Motor neuron (in vitro differentiated cells): ENCODE results near the gene TMEM52B. TPM values are rescaled to one million over a fixed set of nuclear protein-coding genes. Genes with fewer than 3 reads are reported as not detected.

ENCODE experiments used
- ATAC-seq, 8 experiments: fragments of 200-7000 bp; cut with Tn5 transposase; replicated peaks in 6 of 8; 2 replicates each; pipeline ENCODE4 v1.8.0; 2021; ENCODE audit warnings: mild to moderate bottlenecking in 8 of 8, moderate library complexity in 8 of 8
- H3K27ac ChIP-seq, 2 donors: fragments of 250-450 bp; sonication (Bioruptor Pico); 2 replicates each; pipeline ENCODE4 v1.9.0; 2021; ENCODE audit warnings: antibody characterized with exemption in 2 of 2, mild to moderate bottlenecking in 2 of 2, moderate library complexity in 1 of 2
- H3K4me1 ChIP-seq, 2 donors: fragments of 250-450 bp; sonication (Bioruptor Pico); replicated peaks in 1 of 2; 2 replicates each; pipeline ENCODE4 v1.6.1; 2021; ENCODE audit warnings: antibody characterized with exemption in 2 of 2, mild to moderate bottlenecking in 2 of 2, moderate library complexity in 1 of 2
- H3K4me3 ChIP-seq, 5 donors: fragments of 250-450 bp; sonication (Bioruptor Pico); 2 replicates each; pipeline ENCODE4 v1.9.0; 2021; ENCODE audit warnings: antibody characterized with exemption in 5 of 5, mild to moderate bottlenecking in 5 of 5, moderate library complexity in 4 of 5
- WGBS, 10 experiments: fragments of 450-650 bp; shearing (Covaris generic); methylation state at CpG; one replicate each; pipeline ENCODE4 v1.0.0; 2022; 5-methylcytosine and 5-hydroxymethylcytosine counted together
- in situ Hi-C, 9 experiments: fragments of 400-800 bp; cut with MboI; loops; one replicate each; pipeline ENCODE4 v1.15.0; 2021; ENCODE audit warnings: low sequenced_read_pairs in 9 of 9, low pct_unique_long_range_greater_than_20kb in 2 of 9; ENCODE audit not compliant: unreplicated experiment in 9 of 9
- total RNA-seq, 8 experiments: library from RNA; unstranded; fragments of 300-600 nt; gene quantifications; 2 replicates each; pipeline versions ENCODE4 v1.2.3 to v1.2.4, GENCODE V29; 2022

The TMEM52B gene
- under 1 TPM in 3 of 8 experiments, not detected in 5; 0.14 to 0.32 (median 0.28) TPM for total RNA-seq

DNA sequence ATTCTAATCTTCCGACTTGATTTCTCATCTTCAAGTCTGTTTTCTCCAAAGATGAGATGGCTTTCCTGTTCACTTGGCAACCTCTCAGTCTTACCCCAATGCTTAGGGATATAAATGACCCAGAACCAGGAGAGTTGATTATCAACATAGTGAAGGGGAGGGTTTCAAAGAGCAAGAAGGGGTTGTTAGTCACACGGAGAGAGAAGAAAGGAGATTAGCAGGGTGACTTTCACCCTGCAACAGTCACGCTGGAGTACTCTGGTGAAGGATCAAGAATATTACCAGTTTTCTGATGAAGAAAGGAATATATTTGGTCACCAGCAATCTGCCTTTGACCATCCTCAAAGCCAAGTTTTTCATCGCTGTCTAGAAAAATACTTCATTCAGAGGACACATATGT lies at the start of gene TMEM52B:
Gene TMEM52B (plus strand): TSS at position 212 of the 400 bp plus-strand sequence. CDS start 543 bp downstream, outside the sequence.
- Histone ChIP-seq H3K4me3 (no peak within 1 kb of the TSS), H3K27ac (no peak within 1 kb of the TSS), H3K4me1 (no peaks in the 10 kb centered on the region)
- in situ Hi-C loops = no loop called here
- no peak for ATAC-seq
- 60 to 100% (median 71%) methylated on average over 1 to 4 of the region's 4 CpGs for WGBS, 10 experiments

- Histone ChIP-seq H3K4me3 (no peak within 1 kb of the TSS), H3K27ac (no peak within 1 kb of the TSS), H3K4me1 (peaks cover 0 to 5% of the 10 kb centered on the region in 2 donors)
- in situ Hi-C loops = loop anchor here in 6 of 9 experiments (5.0 to 25.0 kb wide), 6 partner anchors 93 to 793 kb away; partner anchors contain the start of genes CLEC9A (in 3 of the 6), CLECL1 (in 3 of the 6) and CLEC2A (in 2 of the 6)
- ATAC-seq = no peak
- WGBS, 10 experiments = 40 to 100% (median 85%) methylated on average over 1 of the region's 1 CpG; no CpG with 5 or more reads in 4 of the 10 experiments
Measured at GRCh38 chr12:10130042-10130441, 48.8 kb upstream of the TMEM52B start, which contains the start of gene CLEC7A. Gene CLEC7A, minus strand, starts transcription at chr12:10130199. Its CDS starts 117 bp downstream, at chr12:10130082.

DNA sequence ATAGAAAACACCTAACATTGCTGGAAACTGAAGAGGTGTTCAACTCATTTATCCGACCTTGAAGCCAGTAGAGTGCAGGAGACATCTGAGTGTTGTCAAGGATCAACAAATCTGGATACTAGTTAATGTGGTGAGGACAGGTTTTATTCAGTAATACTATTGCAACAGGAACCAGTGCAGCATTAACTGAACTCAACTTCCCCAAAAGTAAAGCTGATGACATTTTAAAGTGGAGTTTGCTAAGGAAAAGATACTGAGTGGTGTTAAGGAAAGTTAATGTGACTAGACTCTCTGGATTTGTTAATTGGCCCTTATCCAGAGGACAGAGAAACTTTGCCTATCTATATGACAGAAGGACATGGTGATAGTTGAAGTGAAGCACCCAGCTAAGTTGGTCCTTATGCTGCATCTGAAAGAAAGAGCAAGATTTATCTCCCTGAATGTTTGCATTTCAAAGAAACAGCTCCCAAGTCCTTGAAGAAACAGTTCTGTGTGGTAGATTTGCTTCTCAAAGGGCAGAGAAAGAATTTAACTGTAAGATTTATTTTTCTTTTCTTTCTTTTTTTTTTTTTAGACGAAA lies 47.6 kb upstream of the TMEM52B start:
- in situ Hi-C loops = loop anchor here in 6 of 9 experiments (5.0 to 25.0 kb wide), 6 partner anchors 94 to 794 kb away; partner anchors contain the start of genes CLEC9A (in 3 of the 6), CLECL1 (in 3 of the 6) and CLEC2A (in 2 of the 6)
- no peak overlapping the region for H3K4me3 ChIP-seq
- peaks cover 0 to 5% of the 10 kb centered on the region in 2 donors for H3K4me1 ChIP-seq
- no peak overlapping the region for H3K27ac ChIP-seq
- WGBS, 10 experiments = 17 to 74% (median 43%) methylated on average over 1 to 2 of the region's 2 CpGs; no CpG with 5 or more reads in 1 of the 10 experiments
- ATAC-seq = peak in 1 of 8 experiments; percentile 44

- WGBS, 10 experiments = 0 to 83% (median 42%) methylated on average over 1 to 6 of the region's 6 CpGs; no CpG with 5 or more reads in 1 of the 10 experiments
- Histone ChIP-seq H3K27ac (no peak overlapping the region), H3K4me1 (peaks cover 0 to 5% of the 10 kb centered on the region in 2 donors), H3K4me3 (no peak overlapping the region)
- no peak for ATAC-seq
- in situ Hi-C loops = loop anchor here in 6 of 9 experiments (5.0 to 25.0 kb wide), 6 partner anchors 96 to 796 kb away; partner anchors contain the start of genes CLEC9A (in 3 of the 6), CLECL1 (in 3 of the 6) and CLEC2A (in 2 of the 6)
Measured at GRCh38 chr12:10132850-10133370, 45.9 kb upstream of the TMEM52B start.

GRCh38 chr12:10135126-10135525 lies 43.7 kb upstream of the TMEM52B start:
- Histone ChIP-seq H3K4me3 (no peak overlapping the region), H3K27ac (no peak overlapping the region), H3K4me1 (peaks cover 0 to 5% of the 10 kb centered on the region in 2 donors)
- WGBS, 10 experiments = 44 to 100% (median 85%) methylated on average over 1 to 4 of the region's 4 CpGs; no CpG with 5 or more reads in 1 of the 10 experiments
- in situ Hi-C loops = loop anchor here in 6 of 9 experiments (25.0 kb wide), 5 partner anchors 98 to 798 kb away; partner anchors contain the start of genes CLECL1 (in 3 of the 6), CLEC2A (in 2 of the 6) and CLEC9A (in 2 of the 6)
- ATAC-seq = no peak

- H3K27ac ChIP-seq = no peak overlapping the region
- in situ Hi-C loops = loop anchor here in 6 of 9 experiments (25.0 kb wide), 5 partner anchors 99 to 799 kb away; partner anchors contain the start of genes CLECL1 (in 3 of the 6), CLEC2A (in 2 of the 6) and CLEC9A (in 2 of the 6)
- WGBS, 10 experiments = 41 to 100% (median 81%) methylated on average over 1 to 11 of the region's 13 CpGs
- H3K4me1 ChIP-seq = peaks cover 0 to 5% of the 10 kb centered on the region in 2 donors
- no peak for ATAC-seq
- no peak overlapping the region for H3K4me3 ChIP-seq
Measured at GRCh38 chr12:10136637-10137205, 42.1 kb upstream of the TMEM52B start.

DNA sequence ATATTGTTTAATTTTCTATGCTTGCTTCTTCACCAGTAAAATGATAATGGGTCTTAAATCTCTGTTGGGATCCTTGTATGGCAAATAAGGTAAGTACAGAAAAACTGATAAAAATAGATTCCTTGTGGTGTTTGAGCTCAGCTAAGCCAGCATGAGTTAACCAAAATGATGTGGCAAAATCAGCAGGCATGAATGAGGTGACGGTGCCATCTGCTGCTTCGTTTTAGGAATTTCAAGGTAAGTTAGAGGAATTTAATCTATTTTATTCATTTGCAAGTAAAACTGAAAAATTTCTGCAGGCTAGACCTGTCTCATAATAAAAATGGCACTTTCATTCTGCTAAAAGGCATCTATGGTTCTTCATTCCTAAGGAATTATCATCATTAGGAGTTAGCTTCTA lies 38.8 kb upstream of the TMEM52B start:
- WGBS, 10 experiments = 0 to 50% (median 33%) methylated on average over 1 to 2 of the region's 2 CpGs; no CpG with 5 or more reads in 1 of the 10 experiments
- peak in 3 of 8 experiments; percentile 43 to 68 (median 45) for ATAC-seq
- Histone ChIP-seq H3K27ac (no peak overlapping the region), H3K4me3 (no peak overlapping the region), H3K4me1 (no peaks in the 10 kb centered on the region)
- in situ Hi-C loops = loop anchor here in 6 of 9 experiments (25.0 kb wide), 5 partner anchors 103 to 803 kb away; partner anchors contain the start of genes CLECL1 (in 3 of the 6), CLEC2A (in 2 of the 6) and CLEC9A (in 2 of the 6)

GRCh38 chr12:10142976-10143589 lies 35.7 kb upstream of the TMEM52B start:
- WGBS, 10 experiments = 0 to 54% (median 0%) methylated on average over 1 of the region's 1 CpG; no CpG with 5 or more reads in 3 of the 10 experiments
- in situ Hi-C loops = loop anchor here in 6 of 9 experiments (25.0 kb wide), 5 partner anchors 106 to 806 kb away; partner anchors contain the start of genes CLECL1 (in 3 of the 6), CLEC2A (in 2 of the 6) and CLEC9A (in 2 of the 6)

DNA sequence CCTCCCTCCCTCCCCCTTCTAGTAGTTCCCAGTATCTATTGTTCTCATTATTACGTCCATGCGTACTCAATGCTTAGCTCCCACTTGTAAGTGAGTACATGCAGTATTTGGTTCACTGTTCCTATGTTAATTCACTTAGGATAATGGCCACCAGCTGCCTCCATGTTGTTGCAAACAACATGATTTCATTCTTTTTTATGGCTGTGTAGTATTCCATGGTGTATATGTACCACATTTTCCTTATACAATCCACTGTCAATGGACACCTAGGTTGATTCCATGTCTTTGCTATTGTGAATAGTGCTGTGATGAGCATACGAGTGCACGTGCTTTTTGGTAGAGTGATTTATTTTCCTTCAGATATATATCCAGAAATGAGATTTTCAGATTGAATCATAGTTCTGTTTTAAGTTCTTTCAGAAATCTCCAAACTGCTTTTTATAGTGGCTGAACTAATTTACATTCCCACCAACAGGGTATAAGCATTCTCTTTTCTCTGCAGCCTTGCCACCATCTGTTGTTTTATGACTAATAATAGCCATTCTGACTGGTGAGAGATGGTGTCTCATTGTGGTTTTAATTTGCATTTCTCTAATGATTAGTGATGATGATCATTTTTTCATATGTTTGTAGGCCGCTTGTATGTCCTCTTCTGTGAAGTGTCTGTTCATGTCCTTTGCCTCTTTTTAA lies 31.0 kb upstream of the TMEM52B start:
- ATAC-seq = peak in 1 of 8 experiments; percentile 16
- WGBS, 10 experiments = 17 to 94% (median 83%) methylated on average over 1 to 5 of the region's 5 CpGs
- H3K4me1 ChIP-seq = no peaks in the 10 kb centered on the region
- H3K27ac ChIP-seq = no peak overlapping the region
- in situ Hi-C loops = loop anchor here in 6 of 9 experiments (25.0 kb wide), 5 partner anchors 111 to 811 kb away; partner anchors contain the start of genes CLECL1 (in 3 of the 6), CLEC2A (in 2 of the 6) and CLEC9A (in 2 of the 6)
- H3K4me3 ChIP-seq = no peak overlapping the region

More at GRCh38 chr12:10142976-10143589, 35.7 kb upstream of the TMEM52B start:
- ATAC-seq = peak in 3 of 8 experiments; percentile 54 to 79 (median 70)
- H3K27ac ChIP-seq = no peak overlapping the region
- no peak overlapping the region for H3K4me3 ChIP-seq
- no peaks in the 10 kb centered on the region for H3K4me1 ChIP-seq

DNA sequence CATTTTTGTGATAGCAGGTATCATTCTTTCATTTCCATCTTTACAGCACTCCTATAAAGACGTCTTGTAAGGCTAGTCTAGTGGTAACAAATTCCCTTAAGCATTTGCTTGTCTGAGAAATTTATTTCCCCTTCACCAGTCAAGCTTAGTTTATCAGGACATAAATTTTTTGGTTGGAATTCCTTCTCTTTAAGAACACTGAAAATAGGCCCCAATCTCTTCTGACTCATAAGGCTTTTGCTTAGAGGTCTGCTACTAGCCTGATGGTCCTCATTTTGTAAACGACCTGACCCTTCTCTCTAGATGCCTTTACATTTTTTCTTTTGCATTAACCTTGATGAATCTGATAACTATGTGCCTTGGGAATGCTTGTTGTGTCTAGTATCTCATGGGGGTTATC lies 27.2 kb upstream of the TMEM52B start:
- in situ Hi-C loops = no loop called here
- no peak overlapping the region for H3K4me3 ChIP-seq
- WGBS, 10 experiments = 0 to 100% (median 54%) methylated on average over 1 to 2 of the region's 2 CpGs
- ATAC-seq = no peak
- H3K4me1 ChIP-seq = no peaks in the 10 kb centered on the region
- no peak overlapping the region for H3K27ac ChIP-seq

DNA sequence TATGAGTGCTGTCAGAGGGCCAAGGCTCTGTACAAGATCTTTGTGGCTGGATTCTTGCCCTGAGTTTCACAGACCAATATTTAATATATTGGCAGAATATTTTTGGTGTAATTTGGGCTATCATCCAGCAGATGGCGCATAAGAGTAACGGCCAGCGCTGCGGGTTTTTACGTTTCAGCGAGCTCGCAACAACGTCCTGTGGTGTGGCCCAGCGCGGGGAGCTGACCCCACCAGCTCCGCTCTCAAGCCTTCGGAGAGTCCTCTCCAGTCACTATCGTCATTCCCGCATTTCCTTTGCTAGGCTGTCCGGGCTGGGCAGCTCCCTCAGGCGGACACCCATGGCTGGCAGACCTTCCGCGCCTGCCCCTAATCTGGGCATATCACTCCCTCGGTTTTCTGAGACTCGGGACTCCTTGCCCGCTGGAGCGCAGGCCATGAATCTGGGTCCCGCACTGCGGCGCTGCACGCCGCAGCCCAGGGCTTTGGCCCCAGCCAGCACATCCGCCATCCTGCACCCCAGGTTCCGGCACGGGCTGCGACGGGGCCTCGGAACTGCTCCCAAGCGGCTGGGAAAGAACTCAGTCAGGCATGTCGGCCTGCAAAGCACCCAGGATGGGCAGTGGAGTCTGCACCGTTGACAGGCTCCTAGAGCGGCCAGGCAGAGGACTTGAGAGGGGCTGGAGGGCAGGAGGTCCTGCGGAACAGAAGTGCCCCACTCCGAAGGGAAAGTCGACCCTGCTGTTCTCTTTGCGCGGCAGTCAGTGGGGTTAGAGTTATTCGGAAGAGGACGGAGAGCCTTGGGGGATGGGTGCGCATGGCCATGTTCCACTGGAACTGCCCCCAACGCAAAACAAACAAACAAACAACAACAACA lies 25.3 kb upstream of the TMEM52B start:
- peak overlapping the region in 1 of 2 donors; percentile 9 for H3K27ac ChIP-seq
- no peaks in the 10 kb centered on the region for H3K4me1 ChIP-seq
- 0 to 41% (median 10%) methylated on average over 2 to 30 of the region's 46 CpGs; no CpG with 5 or more reads in 3 of the 10 experiments for WGBS, 10 experiments
- in situ Hi-C loops = no loop called here
- peak overlapping the region; percentile 32 to 56 (median 41) for H3K4me3 ChIP-seq
- peak; percentile 91 to 97 (median 95) for ATAC-seq
